ENCODE data around the gene FANCI. TPM values are rescaled to one million over a fixed set of nuclear protein-coding genes. Genes with fewer than 3 reads are reported as not detected.

The FANCI gene
- total and polyA plus RNA-seq, 2 experiments from 2014 or later, result 63.6 to 66.8 TPM

GRCh38 chr15:89308236-89308635 lies 64.5 kb downstream of the FANCI start (continued):
- TF ChIP-seq, protein P1, sequence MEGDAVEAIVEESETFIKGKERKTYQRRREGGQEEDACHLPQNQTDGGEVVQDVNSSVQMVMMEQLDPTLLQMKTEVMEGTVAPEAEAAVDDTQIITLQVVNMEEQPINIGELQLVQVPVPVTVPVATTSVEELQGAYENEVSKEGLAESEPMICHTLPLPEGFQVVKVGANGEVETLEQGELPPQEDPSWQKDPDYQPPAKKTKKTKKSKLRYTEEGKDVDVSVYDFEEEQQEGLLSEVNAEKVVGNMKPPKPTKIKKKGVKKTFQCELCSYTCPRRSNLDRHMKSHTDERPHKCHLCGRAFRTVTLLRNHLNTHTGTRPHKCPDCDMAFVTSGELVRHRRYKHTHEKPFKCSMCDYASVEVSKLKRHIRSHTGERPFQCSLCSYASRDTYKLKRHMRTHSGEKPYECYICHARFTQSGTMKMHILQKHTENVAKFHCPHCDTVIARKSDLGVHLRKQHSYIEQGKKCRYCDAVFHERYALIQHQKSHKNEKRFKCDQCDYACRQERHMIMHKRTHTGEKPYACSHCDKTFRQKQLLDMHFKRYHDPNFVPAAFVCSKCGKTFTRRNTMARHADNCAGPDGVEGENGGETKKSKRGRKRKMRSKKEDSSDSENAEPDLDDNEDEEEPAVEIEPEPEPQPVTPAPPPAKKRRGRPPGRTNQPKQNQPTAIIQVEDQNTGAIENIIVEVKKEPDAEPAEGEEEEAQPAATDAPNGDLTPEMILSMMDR (conservative IDR thresholded peaks at IDR 0.05; ENCODE audit: low read depth in 2 of 2), result no peak
- TF ChIP-seq CREB1 (CRISPR knock-in tag; IDR thresholded peaks at IDR 0.05; ENCODE audit: low read depth), result no peak
- TF ChIP-seq ZNF462 (CRISPR knock-in tag; IDR thresholded peaks at IDR 0.05), result no peak

DNA sequence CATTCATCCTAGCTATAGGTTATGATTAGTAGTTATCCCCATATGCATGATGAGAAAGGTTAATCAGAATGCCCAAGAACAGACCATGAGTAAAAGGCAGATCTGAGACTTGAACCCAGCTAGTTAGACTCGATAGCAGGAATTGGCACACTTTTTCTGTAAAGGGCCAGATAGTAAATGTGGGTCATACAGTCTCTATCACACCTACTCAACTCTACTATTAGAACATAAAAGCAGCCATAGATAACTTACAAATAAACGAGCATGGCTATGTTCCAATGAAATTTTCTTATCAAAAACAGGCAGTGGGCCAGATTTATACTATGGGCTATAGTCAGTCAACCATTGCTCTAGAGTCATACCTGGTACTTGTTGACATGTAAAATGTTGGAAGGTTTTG lies 66.2 kb downstream of the FANCI start:
- Histone ChIP-seq H3K27ac (ENCODE audit: low read depth) (no peak overlapping the region), H4K20me1 (replicated peaks; ENCODE audit: insufficient read depth) (peaks cover 6% of the 10 kb centered on the region; the same call in 1 of the 2 replicates), H3K79me2 (replicated peaks; ENCODE audit: insufficient read depth) (no peaks in the 10 kb centered on the region), H3K27me3 (ENCODE audit: insufficient read depth) (no peaks in the 10 kb centered on the region), H3K4me3 (no peak overlapping the region), H3K4me2 (no peak overlapping the region), H3K36me3 (ENCODE audit: insufficient read depth) (peaks cover 45% of the 10 kb centered on the region), H2AFZ (no peak overlapping the region), H3K4me1 (ENCODE audit: insufficient read depth) (no peaks in the 10 kb centered on the region), H3F3A (replicated peaks; ENCODE audit: low read depth) (0 out of 2 replicates have a peak, but pooled peaks cover 3% of the 10 kb centered on the region), H3K9me2 (ENCODE audit: insufficient read depth) (no peaks in the 10 kb centered on the region)
- TF ChIP-seq ZNF462 (CRISPR knock-in tag; IDR thresholded peaks at IDR 0.05), result no peak
- Mint-ChIP-seq H3K4me3 (no peak overlapping the region), H3K4me1 (no peaks in the 10 kb centered on the region), H3K27me3 (ENCODE audit: insufficient read depth, low read depth, poor library complexity) (peaks cover 6% of the 10 kb centered on the region), H3K36me3 (ENCODE audit: low read depth) (peaks cover 81% of the 10 kb centered on the region), H3K9me3 (no peaks in the 10 kb centered on the region), H3K27ac (no peak overlapping the region)
- ATAC-seq (no peak), DNase-seq (ENCODE audit: low spot score) (no peak)

Measured in GM23338 (cell line).